Bone marrow (tissue), 2 donors: Measurements from ENCODE around the gene ZDHHC14.
A peak's percentile ranks its signal among the peaks of the same experiment; 100 is the strongest.

ENCODE experiments used
- DNase-seq, 2 donors: peaks; one replicate each; lab custom pipeline; 2025; lab: John Stamatoyannopoulos, UW

Gene ZDHHC14

GRCh38 chr6:157534977-157535339 is 154.0 kb downstream of the ZDHHC14 start:
- no peak for DNase-seq

- DNase-seq: peak in 1 of 2 donors; percentile 59
Measured at GRCh38 chr6:157535340-157536222, 154.6 kb downstream of the ZDHHC14 start.

GRCh38 chr6:157536223-157536545 is 155.2 kb downstream of the ZDHHC14 start:
- DNase-seq: no peak

GRCh38 chr6:157537556-157537955 is 156.6 kb downstream of the ZDHHC14 start:
- DNase-seq: no peak

- DNase-seq: no peak
Measured at GRCh38 chr6:157538168-157538567, 157.2 kb downstream of the ZDHHC14 start.

GRCh38 chr6:157538698-157539097 is 157.7 kb downstream of the ZDHHC14 start:
- no peak for DNase-seq

GRCh38 chr6:157539421-157539822 is 158.4 kb downstream of the ZDHHC14 start:
- DNase-seq: no peak

- DNase-seq: no peak
Measured at GRCh38 chr6:157539900-157540752, 159.1 kb downstream of the ZDHHC14 start.

GRCh38 chr6:157541618-157542413 is 160.8 kb downstream of the ZDHHC14 start:
- no peak for DNase-seq

- no peak for DNase-seq
Measured at GRCh38 chr6:157542414-157543160, 161.6 kb downstream of the ZDHHC14 start.

- DNase-seq: no peak
Measured at GRCh38 chr6:157546321-157546720, 165.3 kb downstream of the ZDHHC14 start.

- DNase-seq: no peak
Measured at GRCh38 chr6:157547112-157547511, 166.1 kb downstream of the ZDHHC14 start.

GRCh38 chr6:157548635-157549467 is 167.9 kb downstream of the ZDHHC14 start:
- peak in 1 of 2 donors; percentile 47 for DNase-seq

GRCh38 chr6:157549468-157549745 is 168.4 kb downstream of the ZDHHC14 start:
- DNase-seq: no peak

- DNase-seq: no peak
Measured at GRCh38 chr6:157550114-157550989, 169.4 kb downstream of the ZDHHC14 start.

GRCh38 chr6:157551041-157551832 is 170.2 kb downstream of the ZDHHC14 start:
- no peak for DNase-seq

- DNase-seq: no peak
Measured at GRCh38 chr6:157552081-157552747, 171.2 kb downstream of the ZDHHC14 start.

- no peak for DNase-seq
Measured at GRCh38 chr6:157552820-157553485, 172.0 kb downstream of the ZDHHC14 start.
